Measurements from ENCODE around the gene RTTN.

The RTTN gene

GRCh38 chr18:70151614-70152013 is 53.9 kb downstream of the RTTN start:
- Mint-ChIP-seq H3K36me3 (ENCODE audit: low read depth) (peaks cover 79% of the 10 kb centered on the region), H3K4me3 (no peak overlapping the region), H3K4me1 (ENCODE audit: low read depth) (peaks cover 11% of the 10 kb centered on the region), H3K27ac (no peak overlapping the region), H3K9me3 (no peaks in the 10 kb centered on the region), H3K27me3 (no peaks in the 10 kb centered on the region)
- DNase-seq: no peak

- Mint-ChIP-seq H3K36me3 (ENCODE audit: low read depth) (peaks cover 77% of the 10 kb centered on the region), H3K27me3 (no peaks in the 10 kb centered on the region), H3K4me1 (ENCODE audit: low read depth) (peaks cover 7% of the 10 kb centered on the region), H3K9me3 (no peaks in the 10 kb centered on the region), H3K4me3 (no peak overlapping the region), H3K27ac (no peak overlapping the region)
- no peak for DNase-seq
Measured at GRCh38 chr18:70149616-70150301, 55.7 kb downstream of the RTTN start.

GRCh38 chr18:70149156-70149555 is 56.3 kb downstream of the RTTN start:
- Mint-ChIP-seq H3K4me1 (ENCODE audit: low read depth) (peaks cover 2% of the 10 kb centered on the region), H3K27me3 (no peaks in the 10 kb centered on the region), H3K27ac (no peak overlapping the region), H3K4me3 (no peak overlapping the region), H3K9me3 (no peaks in the 10 kb centered on the region), H3K36me3 (ENCODE audit: low read depth) (peaks cover 78% of the 10 kb centered on the region)
- no peak for DNase-seq

GRCh38 chr18:70148039-70148938 is 57.2 kb downstream of the RTTN start:
- H3K27ac Mint-ChIP-seq: no peak overlapping the region
- DNase-seq: no peak
- H3K4me3 Mint-ChIP-seq: no peak overlapping the region
- peaks cover 1% of the 10 kb centered on the region for H3K9me3 Mint-ChIP-seq
- peaks cover 2% of the 10 kb centered on the region for H3K4me1 Mint-ChIP-seq (ENCODE audit: low read depth)
- H3K27me3 Mint-ChIP-seq: no peaks in the 10 kb centered on the region
- H3K36me3 Mint-ChIP-seq (ENCODE audit: low read depth): peaks cover 77% of the 10 kb centered on the region

- Mint-ChIP-seq H3K27ac (no peak overlapping the region), H3K27me3 (no peaks in the 10 kb centered on the region), H3K36me3 (ENCODE audit: low read depth) (peaks cover 84% of the 10 kb centered on the region), H3K4me1 (ENCODE audit: low read depth) (no peaks in the 10 kb centered on the region), H3K4me3 (no peak overlapping the region), H3K9me3 (peaks cover 4% of the 10 kb centered on the region)
- no peak for DNase-seq
Measured at GRCh38 chr18:70146174-70146573, 59.3 kb downstream of the RTTN start.

GRCh38 chr18:70142001-70142400 is 63.5 kb downstream of the RTTN start:
- Mint-ChIP-seq H3K9me3 (peaks cover 4% of the 10 kb centered on the region), H3K27ac (no peak overlapping the region), H3K36me3 (ENCODE audit: low read depth) (peaks cover 80% of the 10 kb centered on the region), H3K4me1 (ENCODE audit: low read depth) (no peaks in the 10 kb centered on the region), H3K27me3 (no peaks in the 10 kb centered on the region), H3K4me3 (no peak overlapping the region)
- DNase-seq: no peak

- Mint-ChIP-seq H3K27ac (no peak overlapping the region), H3K4me1 (ENCODE audit: low read depth) (no peaks in the 10 kb centered on the region), H3K9me3 (peaks cover 4% of the 10 kb centered on the region), H3K4me3 (no peak overlapping the region), H3K36me3 (ENCODE audit: low read depth) (peaks cover 76% of the 10 kb centered on the region), H3K27me3 (no peaks in the 10 kb centered on the region)
- DNase-seq: no peak
Measured at GRCh38 chr18:70139138-70139537, 66.3 kb downstream of the RTTN start.

GRCh38 chr18:70135604-70136003 is 69.9 kb downstream of the RTTN start:
- H3K4me3 Mint-ChIP-seq: no peak overlapping the region
- H3K9me3 Mint-ChIP-seq: no peaks in the 10 kb centered on the region
- H3K36me3 Mint-ChIP-seq (ENCODE audit: low read depth): peaks cover 74% of the 10 kb centered on the region
- H3K27me3 Mint-ChIP-seq: no peaks in the 10 kb centered on the region
- no peak for DNase-seq
- no peak overlapping the region for H3K27ac Mint-ChIP-seq
- no peaks in the 10 kb centered on the region for H3K4me1 Mint-ChIP-seq (ENCODE audit: low read depth)

GRCh38 chr18:70132999-70133398 is 72.5 kb downstream of the RTTN start:
- Mint-ChIP-seq H3K36me3 (ENCODE audit: low read depth) (peaks cover 77% of the 10 kb centered on the region), H3K27me3 (no peaks in the 10 kb centered on the region)
- DNase-seq: no peak

GRCh38 chr18:70128271-70128670 is 77.2 kb downstream of the RTTN start:
- Mint-ChIP-seq H3K27me3 (no peaks in the 10 kb centered on the region), H3K4me3 (no peak overlapping the region), H3K27ac (no peak overlapping the region), H3K36me3 (ENCODE audit: low read depth) (peaks cover 68% of the 10 kb centered on the region), H3K9me3 (no peaks in the 10 kb centered on the region), H3K4me1 (ENCODE audit: low read depth) (no peaks in the 10 kb centered on the region)
- no peak for DNase-seq

More at GRCh38 chr18:70132999-70133398, 72.5 kb downstream of the RTTN start:
- Mint-ChIP-seq H3K4me1 (ENCODE audit: low read depth) (no peaks in the 10 kb centered on the region), H3K4me3 (no peak overlapping the region), H3K9me3 (no peaks in the 10 kb centered on the region), H3K27ac (no peak overlapping the region)

GRCh38 chr18:70127359-70127758 is 78.1 kb downstream of the RTTN start:
- H3K36me3 Mint-ChIP-seq (ENCODE audit: low read depth): peaks cover 64% of the 10 kb centered on the region
- H3K9me3 Mint-ChIP-seq: no peaks in the 10 kb centered on the region
- no peaks in the 10 kb centered on the region for H3K4me1 Mint-ChIP-seq (ENCODE audit: low read depth)
- H3K27me3 Mint-ChIP-seq: no peaks in the 10 kb centered on the region
- no peak overlapping the region for H3K27ac Mint-ChIP-seq
- H3K4me3 Mint-ChIP-seq: no peak overlapping the region
- no peak for DNase-seq

- Mint-ChIP-seq H3K9me3 (no peaks in the 10 kb centered on the region), H3K4me3 (no peak overlapping the region), H3K27ac (no peak overlapping the region), H3K4me1 (ENCODE audit: low read depth) (peaks cover 1% of the 10 kb centered on the region), H3K27me3 (no peaks in the 10 kb centered on the region), H3K36me3 (ENCODE audit: low read depth) (peaks cover 62% of the 10 kb centered on the region)
- DNase-seq: no peak
Measured at GRCh38 chr18:70126832-70127231, 78.7 kb downstream of the RTTN start.

GRCh38 chr18:70124139-70124538 is 81.3 kb downstream of the RTTN start:
- Mint-ChIP-seq H3K36me3 (ENCODE audit: low read depth) (peaks cover 66% of the 10 kb centered on the region), H3K27me3 (no peaks in the 10 kb centered on the region), H3K27ac (no peak overlapping the region), H3K9me3 (peaks cover 2% of the 10 kb centered on the region), H3K4me1 (ENCODE audit: low read depth) (peaks cover 3% of the 10 kb centered on the region), H3K4me3 (no peak overlapping the region)
- no peak for DNase-seq

- H3K36me3 Mint-ChIP-seq (ENCODE audit: low read depth): peaks cover 64% of the 10 kb centered on the region
- no peak overlapping the region for H3K4me3 Mint-ChIP-seq
- no peak overlapping the region for H3K27ac Mint-ChIP-seq
- H3K27me3 Mint-ChIP-seq: no peaks in the 10 kb centered on the region
- peaks cover 4% of the 10 kb centered on the region for H3K4me1 Mint-ChIP-seq (ENCODE audit: low read depth)
- peaks cover 2% of the 10 kb centered on the region for H3K9me3 Mint-ChIP-seq
- DNase-seq: no peak
Measured at GRCh38 chr18:70121842-70122241, 83.6 kb downstream of the RTTN start.

GRCh38 chr18:70116949-70117348 is 88.5 kb downstream of the RTTN start:
- Mint-ChIP-seq H3K36me3 (ENCODE audit: low read depth) (peaks cover 69% of the 10 kb centered on the region), H3K9me3 (peaks cover 2% of the 10 kb centered on the region), H3K4me3 (no peak overlapping the region), H3K27me3 (no peaks in the 10 kb centered on the region), H3K4me1 (ENCODE audit: low read depth) (peaks cover 4% of the 10 kb centered on the region), H3K27ac (no peak overlapping the region)
- no peak for DNase-seq
